LNCAP (cell line): ENCODE data around the gene STAT5B.

Experiments
- CTCF ChIP-seq: fragments of 450-650 bp; IDR thresholded peaks from 2 replicates; pipeline ENCODE4 v1.5.1; 2017; ENCODE audit warnings: mild to moderate bottlenecking

The STAT5B gene

GRCh38 chr17:42271006-42271778 is 5.0 kb downstream of the STAT5B start:
- no peak for TF ChIP-seq CTCF

- TF ChIP-seq CTCF, result no peak
Measured at GRCh38 chr17:42270596-42270995, 5.6 kb downstream of the STAT5B start.

- TF ChIP-seq CTCF, result no peak
Measured at GRCh38 chr17:42270170-42270535, 6.0 kb downstream of the STAT5B start.

GRCh38 chr17:42268236-42268635 is 8.0 kb downstream of the STAT5B start:
- no peak for TF ChIP-seq CTCF

- TF ChIP-seq CTCF, result no peak
Measured at GRCh38 chr17:42266918-42267766, 9.0 kb downstream of the STAT5B start.

- TF ChIP-seq CTCF, result no peak
Measured at GRCh38 chr17:42266462-42266861, 9.7 kb downstream of the STAT5B start.

- TF ChIP-seq CTCF, result no peak
Measured at GRCh38 chr17:42260318-42260717, 15.9 kb downstream of the STAT5B start.
